CD4-positive, alpha-beta T cell treated with Interleukin-4 for 1 hour (primary cell): ENCODE results near the gene TATDN2.
A peak's percentile ranks its signal among the peaks of the same experiment; 100 is the strongest.

Source experiments
- DNase-seq, 2 donors: peaks; one replicate each; pipeline ENCODE4 v3.0.0-alpha.2; 2020 to 2022

TATDN2 gene, protein sequence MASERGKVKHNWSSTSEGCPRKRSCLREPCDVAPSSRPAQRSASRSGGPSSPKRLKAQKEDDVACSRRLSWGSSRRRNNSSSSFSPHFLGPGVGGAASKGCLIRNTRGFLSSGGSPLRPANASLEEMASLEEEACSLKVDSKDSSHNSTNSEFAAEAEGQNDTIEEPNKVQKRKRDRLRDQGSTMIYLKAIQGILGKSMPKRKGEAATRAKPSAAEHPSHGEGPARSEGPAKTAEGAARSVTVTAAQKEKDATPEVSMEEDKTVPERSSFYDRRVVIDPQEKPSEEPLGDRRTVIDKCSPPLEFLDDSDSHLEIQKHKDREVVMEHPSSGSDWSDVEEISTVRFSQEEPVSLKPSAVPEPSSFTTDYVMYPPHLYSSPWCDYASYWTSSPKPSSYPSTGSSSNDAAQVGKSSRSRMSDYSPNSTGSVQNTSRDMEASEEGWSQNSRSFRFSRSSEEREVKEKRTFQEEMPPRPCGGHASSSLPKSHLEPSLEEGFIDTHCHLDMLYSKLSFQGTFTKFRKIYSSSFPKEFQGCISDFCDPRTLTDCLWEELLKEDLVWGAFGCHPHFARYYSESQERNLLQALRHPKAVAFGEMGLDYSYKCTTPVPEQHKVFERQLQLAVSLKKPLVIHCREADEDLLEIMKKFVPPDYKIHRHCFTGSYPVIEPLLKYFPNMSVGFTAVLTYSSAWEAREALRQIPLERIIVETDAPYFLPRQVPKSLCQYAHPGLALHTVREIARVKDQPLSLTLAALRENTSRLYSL

DNA sequence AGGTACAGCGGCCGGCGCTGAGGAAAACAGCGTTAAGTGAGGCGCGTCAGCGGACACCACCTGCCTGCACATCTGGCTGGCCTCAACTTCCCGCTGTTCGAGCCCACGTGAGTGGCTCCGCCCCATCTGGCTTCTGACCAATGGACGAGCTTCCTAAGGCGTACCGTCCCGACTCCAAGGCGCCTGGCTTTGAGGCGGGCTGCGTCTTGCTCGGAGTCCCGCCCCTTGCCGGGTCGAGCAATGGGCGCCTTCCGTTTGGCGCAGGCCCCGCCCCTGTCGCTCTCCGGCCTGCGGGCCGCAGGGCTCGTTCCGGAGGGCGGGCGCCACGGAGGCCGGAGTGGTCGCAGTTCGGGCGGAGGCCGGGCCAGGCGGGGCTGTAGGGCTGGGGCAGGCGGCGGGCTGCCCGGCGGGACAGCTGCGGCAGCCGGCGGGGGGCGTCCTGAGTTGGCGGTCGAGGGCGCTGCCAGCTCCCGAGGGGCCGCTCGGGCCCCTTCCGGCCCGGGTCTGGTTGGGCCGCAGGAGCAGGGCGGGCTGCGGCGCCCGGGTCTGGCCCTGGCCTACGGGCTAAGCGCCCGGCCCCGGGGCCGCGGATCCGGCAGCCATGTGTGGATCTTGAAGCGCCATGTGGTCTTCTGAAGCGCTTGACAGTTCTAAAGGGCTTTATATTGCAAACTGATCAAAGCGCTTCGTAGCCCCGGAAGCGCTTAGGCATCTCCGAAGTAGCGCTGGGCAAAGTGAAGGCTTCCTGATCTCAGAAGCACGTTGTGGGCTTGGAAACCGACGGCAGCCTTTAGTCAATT lies at the start of gene TATDN2:
TSS of gene TATDN2 (plus strand) at position 276 of the 800 bp plus-strand sequence. CDS start 742 bp downstream, outside the sequence.
- DNase-seq = peak; percentile 95

GRCh38 chr3:10198761-10199649 lies 49.3 kb upstream of the TATDN2 start:
- peak; percentile 88 to 90 for DNase-seq

DNA sequence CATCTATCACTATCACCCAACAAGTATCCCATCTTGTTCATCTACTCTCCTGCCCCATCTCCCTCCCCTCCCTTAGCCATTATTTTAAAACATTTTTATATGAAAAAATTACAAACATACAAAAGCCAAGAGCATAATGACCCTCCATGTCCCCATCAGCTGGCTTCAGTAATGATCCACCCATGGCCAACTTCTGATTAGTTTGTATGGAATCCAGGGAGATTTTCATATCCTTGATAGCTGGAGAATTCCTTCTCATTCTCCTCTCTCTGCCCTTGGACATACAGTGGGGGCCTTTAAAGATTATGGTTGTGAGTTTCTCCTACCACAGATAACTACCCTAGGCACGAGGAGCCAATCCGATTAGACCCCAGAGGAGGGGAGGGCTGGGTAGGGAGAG lies 43.3 kb upstream of the TATDN2 start:
- no peak for DNase-seq

GRCh38 chr3:10205451-10206165 lies 42.7 kb upstream of the TATDN2 start:
- no peak for DNase-seq

DNA sequence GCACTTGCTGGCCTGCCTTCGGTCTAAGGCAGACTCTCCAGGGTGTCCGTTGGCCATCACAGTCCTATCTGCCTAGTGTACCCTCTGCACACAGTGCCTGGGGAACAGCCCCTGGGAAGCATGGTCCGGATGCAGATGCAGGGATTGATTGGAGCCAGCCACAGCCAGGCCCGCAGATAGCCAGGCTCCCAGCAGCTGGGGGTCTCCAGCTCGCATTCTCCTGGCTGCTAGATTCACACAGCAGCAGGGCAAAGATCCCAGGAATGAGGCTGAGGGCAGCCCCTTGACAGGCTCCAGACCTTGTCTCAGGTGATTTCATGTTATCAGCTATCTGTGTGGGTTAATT lies 42.1 kb upstream of the TATDN2 start:
- DNase-seq = no peak

DNA sequence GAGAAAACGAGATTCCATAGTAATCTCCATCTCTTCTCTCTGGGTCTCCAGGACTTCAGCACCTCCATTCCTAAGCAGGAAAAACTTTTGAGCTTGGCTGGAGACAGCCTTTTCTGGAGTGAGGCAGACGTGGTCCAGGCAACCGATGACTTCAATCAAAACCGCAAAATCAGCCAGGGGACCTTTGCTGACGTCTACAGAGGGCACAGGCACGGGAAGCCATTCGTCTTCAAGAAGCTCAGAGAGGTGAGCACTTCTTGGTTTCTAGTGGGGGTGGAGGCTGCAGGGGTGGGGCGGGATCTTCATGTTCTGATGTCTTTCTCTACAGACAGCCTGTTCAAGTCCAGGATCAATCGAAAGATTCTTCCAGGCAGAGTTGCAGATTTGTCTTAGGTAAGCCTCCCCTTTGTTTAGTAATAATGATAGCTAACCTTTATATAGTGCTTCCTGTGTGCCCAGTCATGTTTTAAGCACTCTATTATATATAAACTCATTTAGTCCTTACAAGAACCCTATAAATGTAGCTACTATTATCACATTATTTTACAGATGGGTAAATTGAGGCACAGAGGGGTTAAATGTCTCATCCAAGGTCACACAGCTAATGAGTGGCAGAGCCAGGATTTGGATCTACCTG lies 35.0 kb upstream of the TATDN2 start:
- DNase-seq = peak in 1 of 2 donors; percentile 32

- no peak for DNase-seq
Observed at GRCh38 chr3:10215578-10216368, 32.5 kb upstream of the TATDN2 start.

DNA sequence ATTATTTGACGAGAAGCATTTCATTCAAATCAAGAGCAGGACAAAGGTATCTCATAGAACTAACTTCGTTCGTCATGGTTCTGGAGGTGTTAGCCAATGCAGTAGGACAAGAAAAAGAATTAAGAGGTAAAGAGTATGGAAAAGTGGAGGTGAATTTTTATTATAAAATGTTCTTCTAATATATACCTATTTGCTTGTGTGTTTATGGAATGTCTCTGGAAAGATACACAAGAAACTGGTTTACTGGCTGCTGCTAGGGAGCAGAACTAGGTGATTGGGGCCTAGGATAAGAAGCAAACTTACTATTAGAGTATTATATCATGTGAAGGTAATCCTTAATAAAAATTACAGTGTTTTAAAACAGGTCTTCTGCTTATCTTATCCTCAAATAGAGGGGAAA lies 30.9 kb upstream of the TATDN2 start:
- DNase-seq = no peak

DNA sequence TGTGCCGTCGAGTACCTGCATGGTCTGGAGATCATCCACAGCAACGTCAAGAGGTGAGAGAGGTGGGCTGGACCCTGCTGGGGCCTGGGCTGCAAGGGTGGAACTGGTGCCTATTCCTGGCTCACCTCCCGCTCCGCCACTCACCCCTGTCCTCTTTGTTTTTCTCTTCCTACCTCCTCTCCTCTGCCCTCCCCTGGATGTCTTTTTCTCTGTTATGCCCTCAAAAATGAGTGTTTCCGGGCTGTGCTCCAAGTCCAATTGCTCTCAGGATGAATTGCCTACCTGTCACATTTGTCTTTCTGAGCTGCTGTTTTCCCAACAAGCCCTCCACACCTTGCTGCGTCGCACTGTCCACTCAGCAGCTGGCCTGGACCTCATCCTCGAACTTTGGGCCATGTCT lies 28.5 kb upstream of the TATDN2 start:
- no peak for DNase-seq

DNA sequence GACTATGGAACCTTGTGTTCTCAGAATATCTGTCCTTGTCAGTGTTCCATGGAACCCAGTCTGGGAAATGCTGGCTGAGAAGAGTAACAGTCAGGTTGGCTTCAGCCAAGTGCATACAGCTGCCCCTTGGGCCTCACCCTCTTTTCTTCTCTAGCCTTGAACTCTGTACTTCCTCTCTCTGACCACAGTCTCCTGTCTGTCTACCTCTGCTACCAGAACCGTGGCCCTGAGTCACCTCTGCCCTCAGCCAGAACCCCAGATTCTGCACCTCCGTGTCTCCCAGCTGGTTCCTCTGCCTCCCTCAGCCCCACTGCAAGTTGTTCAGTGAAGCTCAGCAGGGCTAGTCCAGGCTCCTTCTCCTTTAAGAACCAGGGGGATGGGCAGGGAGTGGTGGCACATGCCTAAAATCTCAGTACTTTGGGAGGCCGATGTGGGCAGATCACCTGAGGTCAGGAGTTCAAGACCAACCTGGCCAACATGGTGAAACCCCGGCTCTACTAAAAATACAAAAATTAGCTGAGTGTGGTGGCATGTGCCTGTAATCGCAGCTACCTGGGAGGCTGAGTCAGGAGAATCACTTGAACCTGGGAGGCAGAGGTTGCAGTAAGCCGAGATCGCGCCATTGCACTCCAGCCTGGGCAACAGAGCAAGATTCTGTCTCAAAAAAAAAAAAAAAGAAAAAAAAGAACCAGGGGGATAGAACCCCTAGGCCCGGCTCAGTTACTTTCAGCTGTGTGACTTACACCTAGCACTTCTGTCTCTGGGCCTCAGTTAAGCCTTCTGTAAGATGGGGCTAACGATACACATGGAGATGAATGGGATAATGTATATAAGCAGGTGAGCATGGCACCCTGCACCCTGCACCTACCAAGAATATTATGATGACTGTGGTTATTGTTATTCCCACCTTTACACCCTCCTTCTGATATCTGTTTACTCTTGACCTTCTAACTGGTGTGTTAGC lies 24.3 kb upstream of the TATDN2 start:
- DNase-seq = peak; percentile 50 to 75

DNA sequence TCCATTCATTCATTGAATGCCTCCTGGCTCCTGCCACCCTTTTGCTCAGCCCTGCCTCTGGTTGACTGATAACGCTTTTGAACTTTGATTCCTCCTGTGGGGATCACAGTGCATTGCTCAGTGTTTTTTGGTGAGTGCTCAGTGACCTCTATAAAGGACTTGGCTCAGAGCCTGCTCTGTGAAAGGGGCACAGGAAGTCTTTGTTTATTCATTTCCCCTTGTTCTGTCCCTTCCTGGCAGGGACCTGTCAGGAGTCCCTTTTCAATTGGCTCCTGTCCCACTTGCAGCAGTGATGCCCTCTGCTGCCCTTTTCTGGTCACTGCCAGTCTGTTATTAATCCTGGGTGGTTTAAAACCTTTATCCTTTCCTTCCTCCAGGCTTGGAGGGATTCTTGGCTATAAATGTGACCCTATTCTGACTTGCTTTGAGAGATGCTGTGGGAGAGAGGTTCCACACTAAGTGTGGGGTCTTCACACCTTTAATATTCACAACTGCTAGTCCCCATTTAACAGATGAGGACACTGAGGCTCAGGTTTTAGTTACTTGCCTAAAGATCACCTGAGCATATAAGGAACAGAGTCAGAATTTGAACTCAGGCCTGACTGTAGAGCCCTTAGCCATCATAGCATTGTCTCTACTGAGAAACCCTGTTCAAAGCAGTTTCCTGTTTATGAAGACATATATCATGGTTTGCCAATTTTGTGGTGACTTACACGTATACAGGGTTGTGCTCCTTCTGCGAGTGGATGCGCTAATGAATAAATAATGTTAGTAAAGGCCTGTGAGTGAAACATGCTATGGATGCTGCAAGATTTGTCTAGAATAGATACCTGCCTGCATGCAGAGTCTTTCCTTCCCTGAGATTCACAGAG lies 23.2 kb upstream of the TATDN2 start:
- DNase-seq = peak; percentile 76 to 77

GRCh38 chr3:10226293-10226692 lies 22.0 kb upstream of the TATDN2 start:
- DNase-seq = no peak

DNA sequence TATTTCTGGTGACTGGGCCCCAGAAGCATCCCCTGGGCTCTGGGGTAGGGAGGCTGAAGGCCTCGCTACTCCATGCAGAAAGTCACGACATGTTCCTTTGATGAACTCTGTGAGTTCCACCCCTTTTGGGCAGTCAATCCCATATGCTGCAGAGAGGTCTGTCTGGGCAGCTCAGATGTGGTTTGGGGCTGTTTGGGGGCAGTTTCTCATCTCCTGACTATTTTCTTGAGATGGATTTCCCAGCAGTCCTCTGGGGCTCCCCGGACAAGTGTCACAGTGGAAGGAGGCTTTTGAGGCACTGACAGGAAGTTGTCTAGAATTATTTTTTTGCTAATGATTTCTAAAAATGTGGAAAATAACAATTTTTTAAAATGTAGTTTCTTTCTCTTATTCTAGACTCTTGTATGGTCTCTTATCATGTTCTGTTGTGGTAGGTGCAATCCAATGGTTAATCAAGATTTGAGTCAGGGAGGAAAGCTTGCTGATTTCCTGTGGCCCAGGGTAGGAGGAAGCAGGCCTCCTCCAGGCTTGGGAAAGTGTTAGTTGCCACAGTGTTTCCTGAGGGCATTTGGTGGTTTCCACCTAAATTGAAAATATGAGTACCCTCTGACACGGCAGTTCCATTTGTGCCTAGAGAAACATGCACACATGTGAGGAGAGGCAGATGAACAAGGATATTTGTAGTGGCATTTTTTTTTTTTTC lies 19.9 kb upstream of the TATDN2 start:
- peak; percentile 31 to 40 for DNase-seq

DNA sequence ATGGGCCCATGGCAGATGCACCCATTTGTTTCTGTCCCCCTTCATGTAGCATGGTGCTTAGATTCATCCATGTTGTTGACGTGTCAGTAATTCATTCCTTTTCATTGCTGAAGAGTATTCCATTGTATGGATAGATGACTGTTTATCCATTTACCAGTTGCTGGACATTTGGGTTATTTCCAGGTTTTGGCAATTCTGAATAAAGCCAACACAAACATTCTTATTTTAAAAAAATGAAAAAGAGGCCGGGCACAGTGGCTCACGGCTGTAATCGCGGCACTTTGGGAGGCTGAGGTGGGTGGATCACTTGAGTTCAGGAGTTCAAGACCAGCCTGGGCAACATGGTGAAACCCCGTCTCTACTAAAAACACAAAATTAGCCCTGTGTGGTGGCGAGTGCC lies 18.7 kb upstream of the TATDN2 start:
- no peak for DNase-seq

DNA sequence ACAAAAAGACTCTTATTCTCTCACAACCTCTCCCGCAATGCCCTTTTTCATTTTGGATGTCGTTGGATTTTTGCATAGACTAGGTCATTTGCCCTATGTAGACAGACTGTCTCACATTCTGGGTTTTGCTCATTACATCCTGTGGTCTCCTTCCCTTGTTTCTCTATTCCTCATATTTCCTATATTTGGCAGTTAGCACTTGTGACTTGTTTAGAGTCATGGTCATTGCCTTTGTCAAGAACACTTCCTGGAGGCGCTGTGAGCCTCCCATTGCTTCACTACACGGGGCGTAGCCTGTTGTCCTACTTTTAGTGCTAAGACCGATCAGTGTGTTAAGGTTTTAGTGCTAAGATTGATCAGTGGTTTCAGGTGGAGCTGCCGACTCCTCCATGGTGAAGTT lies 16.1 kb upstream of the TATDN2 start:
- DNase-seq = peak; percentile 11 to 59

- no peak for DNase-seq
Observed at GRCh38 chr3:10233988-10234387, 14.3 kb upstream of the TATDN2 start.

GRCh38 chr3:10234526-10235230 lies 13.6 kb upstream of the TATDN2 start:
- no peak for DNase-seq
